NCI-H1417 (cell line): ENCODE results near the gene ABCC6.
"Not testable (repeated sequence)": the region's sequence is repeated elsewhere in the genome, so short reads cannot be mapped to it uniquely, and the experiment has no call there.

ENCODE experiments used
- DNase-seq, 3 experiments: peaks; one replicate each; lab custom pipeline; 2025; lab: John Stamatoyannopoulos, UW

The ABCC6 gene

DNA sequence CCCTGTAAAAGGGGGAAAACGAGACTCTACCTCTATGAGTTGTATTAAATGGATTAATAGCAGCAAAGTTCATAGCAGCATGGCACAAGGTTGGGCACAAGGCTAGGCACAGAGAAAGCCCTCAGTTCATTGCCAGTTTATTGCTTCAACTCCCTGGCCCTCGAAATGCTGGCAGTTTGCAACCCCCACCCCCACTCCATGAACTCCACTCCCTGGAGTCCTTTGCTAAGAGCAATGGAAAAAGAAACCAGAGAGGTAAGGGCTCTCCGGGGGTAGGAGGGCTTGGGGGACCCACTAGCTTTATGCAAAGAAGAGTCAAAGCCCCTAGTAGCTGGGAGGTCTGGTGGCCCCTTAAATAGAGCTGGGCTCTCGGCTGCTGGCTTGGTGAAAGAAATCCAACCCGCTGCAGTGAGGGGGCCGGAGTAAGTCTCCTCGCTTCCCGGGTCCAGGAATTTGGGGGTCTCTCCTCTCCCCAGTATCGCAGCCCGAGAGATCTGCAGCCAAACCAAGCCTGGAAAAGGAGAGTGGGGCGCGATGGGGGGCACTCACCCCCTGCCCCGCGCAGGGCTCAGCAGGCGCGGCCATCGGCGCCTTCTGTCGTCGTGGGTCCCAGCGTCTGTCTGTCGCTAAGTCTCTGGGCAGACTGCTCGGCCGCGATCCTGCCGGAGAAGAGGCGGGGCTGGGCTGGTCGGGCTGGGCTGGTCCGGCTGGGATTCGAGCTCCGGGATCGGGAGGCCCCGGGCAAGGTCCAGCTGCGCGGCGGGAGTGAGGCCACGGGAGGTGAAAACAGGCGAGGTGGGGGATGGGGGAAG is at the start of gene ABCC6:
TSS of gene ABCC6 (minus strand) at position 645 of the 812 bp plus-strand sequence. CDS start at position 585, 60 bp downstream.
- DNase-seq = not testable (repeated sequence)

DNA sequence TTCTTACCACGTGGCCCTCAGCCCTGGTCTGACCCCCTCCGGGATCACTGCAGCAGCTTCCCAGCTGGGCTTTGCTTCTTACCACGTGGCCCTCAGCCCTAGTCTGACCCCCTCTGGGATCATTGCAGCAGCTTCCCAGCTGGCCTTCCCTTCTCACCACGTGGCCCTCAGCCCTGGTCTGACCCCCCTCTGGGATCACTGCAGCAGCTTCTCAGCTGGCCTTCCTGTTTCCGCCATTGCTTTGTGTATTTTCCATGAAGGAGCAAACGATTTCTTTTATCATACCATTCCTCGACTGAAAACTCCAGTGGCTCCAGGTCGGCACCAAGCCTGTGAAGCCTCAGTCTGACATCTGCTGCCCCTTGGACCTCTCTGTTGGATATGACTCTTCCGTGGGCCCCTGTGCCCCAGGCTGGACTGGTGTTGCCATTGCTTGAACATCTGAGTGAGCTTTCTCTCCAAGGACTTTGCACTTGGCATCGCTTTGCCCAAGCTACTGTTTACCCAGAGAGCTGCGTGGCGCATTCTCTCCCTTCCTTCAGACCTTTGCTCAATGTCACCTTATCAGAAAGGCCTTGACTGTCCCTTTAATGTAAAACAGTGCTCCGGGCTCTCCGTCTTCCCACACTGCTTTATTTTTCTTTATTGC is 49.4 kb upstream of the ABCC6 start:
- not testable (repeated sequence) for DNase-seq

DNA sequence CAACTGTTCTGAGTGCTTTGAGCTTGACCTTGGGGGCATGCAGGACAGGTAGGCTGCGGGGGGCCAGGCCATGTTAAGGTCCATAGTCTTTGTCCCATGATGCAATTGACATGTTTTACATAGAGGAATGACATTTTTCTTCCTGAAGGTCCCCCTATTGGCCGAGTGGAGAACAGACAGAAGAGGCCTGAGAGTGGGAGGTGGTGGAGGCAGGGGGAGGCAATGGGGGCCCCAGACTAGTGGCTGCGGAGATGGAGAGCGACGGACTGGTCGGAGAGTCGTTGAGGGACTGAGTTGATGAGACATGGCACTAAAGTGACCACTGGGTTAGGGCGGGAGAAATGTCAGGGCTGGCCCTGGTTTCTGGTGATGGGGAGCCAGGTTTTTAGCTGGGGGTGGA is 48.4 kb upstream of the ABCC6 start:
- not testable (repeated sequence) for DNase-seq

DNA sequence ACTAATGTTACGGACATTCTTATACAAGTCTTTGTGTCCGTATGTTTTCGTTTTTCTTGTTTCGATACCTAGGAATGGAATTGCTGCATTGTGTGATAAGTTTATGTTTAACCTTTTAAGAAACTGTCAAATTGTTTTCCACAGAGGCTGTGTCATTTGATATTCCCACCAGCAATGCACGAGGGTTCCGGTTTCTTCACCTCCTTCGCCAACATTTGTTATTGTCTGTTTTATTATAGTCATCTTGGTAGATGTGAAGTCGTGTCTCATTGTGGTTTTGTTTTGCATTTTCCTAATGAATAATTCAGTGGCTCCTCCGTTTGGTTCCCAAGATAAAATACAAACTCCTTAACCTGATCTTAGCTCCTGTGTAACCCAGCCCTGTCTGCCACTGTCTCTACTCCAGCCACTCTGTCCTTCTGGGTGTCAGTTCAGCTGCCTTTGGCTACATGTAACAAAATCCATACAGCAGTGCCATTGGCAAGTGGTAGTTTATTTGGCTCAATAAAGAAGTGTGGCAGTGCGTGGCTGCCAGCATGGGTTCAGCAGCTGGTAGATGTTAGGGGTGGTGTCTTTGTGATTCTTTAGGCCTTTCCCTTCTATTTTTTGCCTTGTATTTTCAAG is 45.0 kb upstream of the ABCC6 start:
- not testable (repeated sequence) for DNase-seq

DNA sequence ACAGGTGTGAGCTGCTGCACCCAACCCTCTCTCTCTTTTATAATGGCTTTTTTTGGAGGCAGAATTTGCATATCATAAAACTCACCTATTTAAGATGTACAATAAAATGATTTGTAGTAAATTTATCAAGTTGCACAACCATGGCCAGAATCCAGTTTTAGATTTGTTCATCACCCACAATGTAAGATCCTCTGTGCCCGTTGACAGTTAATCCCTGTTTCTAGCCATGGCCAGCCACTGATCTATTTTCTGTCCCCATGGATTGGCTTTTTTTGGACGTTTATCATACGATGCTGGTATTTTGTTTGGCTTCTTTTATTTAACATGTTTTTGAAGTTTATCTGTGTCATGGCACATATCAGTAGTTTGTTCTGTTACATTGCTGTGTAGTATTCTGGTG is 44.4 kb upstream of the ABCC6 start:
- not testable (repeated sequence) for DNase-seq

DNA sequence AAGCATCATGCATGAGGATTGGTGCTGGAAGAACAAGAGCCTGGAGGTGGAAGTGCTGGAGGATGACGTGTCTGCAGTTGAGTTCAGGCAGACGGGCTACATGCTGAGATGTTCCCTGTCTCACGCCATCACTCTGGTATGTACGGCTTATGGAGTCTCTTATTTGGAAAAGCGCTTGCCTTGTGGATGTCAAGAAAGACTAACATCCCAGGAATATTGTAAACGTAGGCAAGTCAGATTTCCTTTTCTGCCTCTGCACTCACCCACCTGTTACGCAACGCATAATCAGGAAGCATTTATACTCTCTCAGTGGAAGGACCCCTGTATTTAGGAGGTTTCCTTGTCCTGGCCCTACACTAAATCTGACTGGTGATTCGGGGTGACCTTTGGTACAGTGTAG is 41.8 kb upstream of the ABCC6 start:
- not testable (repeated sequence) for DNase-seq

DNA sequence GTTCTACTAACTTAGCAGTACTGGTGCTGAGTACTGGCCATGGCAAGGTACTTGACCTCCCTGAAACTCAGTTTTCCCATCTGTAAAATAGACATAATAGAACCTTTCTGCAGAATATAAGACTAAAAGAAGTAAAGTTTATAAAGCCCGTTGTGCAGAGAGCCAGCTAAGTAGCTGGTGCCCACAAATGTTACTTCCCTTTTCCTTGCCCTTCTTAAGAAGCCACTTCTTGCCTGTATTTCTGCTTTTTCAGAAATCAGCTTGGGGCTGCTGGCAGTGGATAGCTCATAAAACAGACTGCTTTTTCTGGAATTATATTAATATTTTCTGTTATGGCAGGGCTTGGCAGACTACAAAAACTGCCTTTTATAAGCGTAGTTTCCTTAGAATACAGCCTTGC is 40.7 kb upstream of the ABCC6 start:
- not testable (repeated sequence) for DNase-seq

DNA sequence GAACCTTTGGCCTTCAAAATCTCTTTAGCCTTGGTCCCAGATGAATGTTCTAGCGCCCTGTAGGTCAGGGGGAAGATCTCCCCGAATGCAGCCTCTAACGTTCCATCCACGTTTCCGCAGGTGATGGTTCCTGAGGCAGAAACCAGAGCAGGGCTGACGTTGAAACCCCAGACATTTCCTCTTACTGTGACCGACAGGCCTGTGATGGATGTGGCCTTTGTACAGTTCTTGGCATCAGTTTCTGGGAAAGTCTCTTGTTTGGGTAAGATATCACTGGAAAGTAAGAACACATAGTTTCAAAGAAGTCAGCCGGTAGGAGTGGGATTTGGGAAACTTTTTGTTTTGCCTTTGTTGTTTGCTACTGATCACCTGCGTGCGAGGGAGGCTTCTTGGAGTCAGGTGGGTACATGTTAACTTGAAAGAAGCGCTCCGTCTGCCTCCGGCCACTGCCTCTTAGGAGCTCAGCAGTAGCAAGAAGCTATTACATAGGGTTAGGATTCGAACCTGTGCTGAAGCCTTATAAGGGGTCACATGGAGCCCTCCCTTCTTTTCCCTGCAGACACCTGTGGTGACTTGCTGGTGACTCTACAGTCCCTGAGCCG is 39.8 kb upstream of the ABCC6 start:
- not testable (repeated sequence) for DNase-seq

DNA sequence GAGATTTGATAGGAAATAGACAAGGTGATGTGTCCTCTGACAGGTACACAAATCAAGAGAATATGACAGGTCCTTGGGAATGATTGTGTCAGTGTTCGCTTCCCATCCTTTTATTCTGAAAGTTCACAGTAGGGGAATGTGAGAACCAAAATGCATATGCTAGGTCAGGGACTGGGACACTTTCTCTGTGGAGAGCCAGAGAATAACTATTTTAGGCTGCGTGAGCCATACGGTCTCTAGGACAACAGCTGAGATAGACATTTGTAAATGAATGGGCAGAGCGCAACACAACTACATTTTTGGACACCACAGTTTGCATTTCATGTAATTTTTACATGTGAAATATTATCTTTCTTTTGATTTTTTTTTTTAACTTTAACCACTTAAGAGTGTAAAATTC is 36.7 kb upstream of the ABCC6 start:
- DNase-seq = not testable (repeated sequence)

DNA sequence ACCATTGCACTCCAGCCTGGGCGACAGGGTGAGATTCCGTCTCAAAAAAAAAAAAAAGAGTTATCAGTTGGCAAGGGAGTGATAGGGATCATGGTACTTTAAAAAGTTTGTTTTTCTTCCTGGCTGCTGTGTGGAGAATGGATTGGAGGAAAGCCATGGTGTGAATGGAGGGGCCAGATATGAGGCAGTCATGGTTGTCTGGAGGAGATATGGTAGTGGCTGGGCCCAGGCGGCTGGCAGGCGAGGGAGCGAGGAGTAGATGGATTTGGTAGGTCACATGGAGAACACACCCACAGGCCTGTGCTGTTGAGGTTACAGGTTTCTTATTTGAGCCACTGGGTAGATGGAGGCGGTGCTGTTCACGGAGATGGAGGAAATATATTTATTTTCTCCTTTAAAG is 35.5 kb upstream of the ABCC6 start:
- DNase-seq = not testable (repeated sequence)

DNA sequence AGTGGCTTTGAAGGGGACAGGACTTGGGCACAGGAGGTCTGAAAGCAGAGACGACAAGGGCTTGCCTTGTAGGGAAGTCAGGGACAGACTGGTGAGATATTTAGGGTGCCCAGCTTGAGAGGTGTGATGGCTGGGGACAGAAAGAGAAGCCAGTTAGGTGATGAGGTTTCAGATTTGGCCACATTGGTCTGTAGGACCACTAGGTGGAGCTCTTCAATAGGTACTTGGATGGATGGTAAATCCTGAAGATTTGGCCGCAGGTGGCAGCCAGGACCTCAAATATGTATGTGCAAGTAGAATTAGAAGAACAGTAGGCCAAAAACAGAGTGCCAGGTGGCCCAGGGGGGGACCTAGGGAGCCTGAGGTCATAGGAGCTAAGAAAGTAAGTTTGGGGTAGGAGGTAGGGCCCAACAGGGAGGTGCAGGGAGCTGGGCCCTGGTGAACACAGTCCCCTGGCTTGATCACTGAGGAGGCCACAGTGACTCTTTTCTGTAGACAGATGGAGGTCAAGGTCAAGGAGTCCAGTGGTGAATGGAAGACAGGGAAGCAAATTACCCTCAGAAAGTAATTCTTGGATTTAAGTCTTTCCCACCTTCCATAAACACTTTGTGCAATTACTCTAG is 34.1 kb upstream of the ABCC6 start:
- not testable (repeated sequence) for DNase-seq

DNA sequence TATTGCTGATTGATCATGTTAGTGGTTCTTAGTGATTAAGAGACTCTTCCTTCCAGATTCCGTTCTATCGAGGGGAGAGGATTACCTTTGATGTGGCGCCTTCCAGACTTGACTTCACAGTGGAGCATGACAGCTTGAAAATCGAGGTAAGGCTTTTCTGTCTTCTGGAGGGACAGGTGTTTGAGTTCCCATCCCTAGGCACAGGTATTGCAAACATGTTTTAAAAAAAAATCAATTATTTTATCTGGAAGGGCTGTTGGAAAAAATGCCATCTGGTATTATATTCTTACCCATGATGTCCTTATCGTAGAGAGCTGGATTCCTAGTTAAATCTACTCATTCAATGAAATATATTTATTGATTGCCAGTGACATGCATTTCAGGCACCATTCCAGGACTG is 29.1 kb upstream of the ABCC6 start:
- DNase-seq = not testable (repeated sequence)

DNA sequence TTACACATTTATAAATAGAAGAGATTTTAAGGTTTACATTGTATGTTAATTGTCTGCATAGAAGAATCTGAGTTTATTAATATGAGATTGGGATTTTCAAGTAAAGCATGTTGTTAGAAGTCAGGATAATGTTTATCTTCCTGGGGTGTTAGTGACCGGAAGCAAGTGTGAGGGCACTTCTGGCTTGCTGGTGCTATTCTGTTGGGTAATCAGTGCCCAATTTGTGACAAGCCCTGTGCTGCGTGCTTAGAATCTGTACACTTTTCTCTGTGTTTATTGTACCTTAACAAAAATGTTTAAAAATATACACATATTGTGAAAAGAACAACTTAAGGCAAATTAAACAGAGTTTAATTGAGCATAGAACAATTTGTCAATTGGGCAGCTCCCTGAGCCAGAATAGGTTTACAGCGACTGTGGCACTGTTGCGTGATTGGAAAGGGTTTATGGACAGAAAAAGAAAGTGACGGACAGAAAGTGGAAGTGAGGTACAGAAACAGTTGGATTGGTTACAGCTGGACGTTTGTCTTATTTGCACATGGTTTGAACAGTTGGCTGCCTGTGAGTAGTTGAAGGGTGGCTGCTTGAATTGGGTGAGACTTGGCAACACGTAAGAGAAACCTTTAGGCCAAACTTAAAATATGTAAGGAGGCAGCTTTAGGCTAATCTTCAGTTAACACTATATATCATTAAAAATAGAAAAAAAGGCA is 26.5 kb upstream of the ABCC6 start:
- DNase-seq = not testable (repeated sequence)

DNA sequence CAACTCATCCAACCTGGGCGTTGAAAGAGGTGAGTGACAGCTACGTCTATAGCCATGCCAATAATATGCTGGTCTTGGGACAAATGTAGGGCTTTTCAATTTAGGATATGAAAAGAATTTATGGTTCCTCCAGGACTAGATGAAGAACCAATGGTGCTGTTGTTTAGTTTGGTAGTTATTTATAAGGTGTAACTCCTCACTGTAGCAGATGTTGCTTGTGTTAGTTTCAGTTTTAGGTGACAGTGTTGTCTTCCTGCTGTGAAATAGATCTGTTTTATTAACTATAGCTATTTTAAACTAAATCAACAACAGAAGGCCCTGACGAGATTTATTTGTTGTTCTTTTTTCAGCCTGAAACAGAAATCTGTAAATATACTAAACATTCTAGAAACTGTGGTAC is 24.1 kb upstream of the ABCC6 start:
- DNase-seq = not testable (repeated sequence)

DNA sequence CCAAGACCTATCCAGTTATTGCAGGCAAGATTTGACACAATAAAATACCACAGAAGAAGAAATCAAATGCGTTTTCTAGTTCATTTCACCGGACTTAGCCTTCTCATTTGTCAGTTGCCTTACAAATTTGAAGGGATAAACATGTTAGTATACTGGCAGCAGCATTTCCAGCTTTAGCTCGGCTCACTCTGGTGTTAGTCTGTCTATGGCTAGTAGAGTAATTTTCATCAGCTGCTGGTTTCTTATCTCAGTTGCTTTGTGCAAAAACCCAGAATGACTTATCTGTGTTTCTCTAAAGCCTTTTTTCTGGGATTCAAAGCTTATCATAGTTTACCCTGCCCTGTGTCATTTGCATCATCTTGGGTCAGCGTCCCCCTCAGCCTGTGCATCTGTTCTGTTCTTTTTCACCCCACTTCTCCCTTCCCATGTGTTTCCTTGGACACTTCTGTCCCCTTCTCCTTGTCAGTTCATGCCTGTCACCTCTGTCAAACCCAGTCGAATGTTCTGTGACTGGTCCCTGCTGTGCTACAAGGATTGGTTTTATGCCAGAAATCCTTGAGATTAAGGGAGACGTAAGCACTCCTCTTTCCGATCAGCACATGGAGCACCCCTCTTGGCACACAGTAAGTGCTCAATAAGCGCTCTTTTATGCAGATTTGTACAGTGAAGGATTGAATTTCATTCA is 23.4 kb upstream of the ABCC6 start:
- DNase-seq = not testable (repeated sequence)

DNA sequence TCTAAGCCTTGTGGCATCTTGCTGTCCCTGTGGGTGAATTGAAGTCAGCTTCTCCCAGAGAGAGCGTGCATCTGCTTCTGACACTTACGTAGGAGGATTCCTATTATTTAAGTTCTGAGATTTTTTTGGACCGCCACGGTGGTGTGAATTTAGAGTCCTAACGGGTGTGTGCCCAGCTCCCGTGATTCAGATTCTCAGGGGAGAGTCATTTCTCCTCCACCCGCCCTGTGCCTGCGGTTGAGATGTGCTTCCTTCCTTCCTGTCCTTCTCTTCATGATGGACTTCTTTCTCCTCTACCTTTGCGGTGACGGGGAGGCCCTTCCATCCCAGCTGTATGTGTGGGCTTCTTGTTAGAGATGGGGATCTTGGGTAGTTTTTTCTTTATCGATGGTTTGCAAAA is 20.6 kb upstream of the ABCC6 start:
- DNase-seq = not testable (repeated sequence)

DNA sequence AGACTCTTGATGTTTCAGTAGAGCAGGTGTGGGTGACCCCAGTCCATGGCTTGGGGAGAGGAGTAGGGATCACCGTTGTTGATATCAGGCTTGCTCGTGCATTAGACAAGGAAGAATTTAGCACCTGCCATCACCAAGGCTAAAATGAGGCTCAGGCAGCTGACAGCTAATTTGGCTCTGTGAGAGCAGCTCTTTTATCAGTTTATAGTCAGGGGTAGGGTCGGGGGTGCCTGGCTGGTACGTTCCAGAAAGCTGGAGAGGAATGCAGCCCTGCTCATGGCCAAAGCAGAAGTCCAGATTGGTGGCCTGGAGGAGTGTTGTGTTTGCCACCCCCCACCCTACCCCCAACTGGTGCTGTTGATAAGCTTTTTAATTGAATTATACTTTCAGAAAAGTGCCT is 17.4 kb upstream of the ABCC6 start:
- not testable (repeated sequence) for DNase-seq

DNA sequence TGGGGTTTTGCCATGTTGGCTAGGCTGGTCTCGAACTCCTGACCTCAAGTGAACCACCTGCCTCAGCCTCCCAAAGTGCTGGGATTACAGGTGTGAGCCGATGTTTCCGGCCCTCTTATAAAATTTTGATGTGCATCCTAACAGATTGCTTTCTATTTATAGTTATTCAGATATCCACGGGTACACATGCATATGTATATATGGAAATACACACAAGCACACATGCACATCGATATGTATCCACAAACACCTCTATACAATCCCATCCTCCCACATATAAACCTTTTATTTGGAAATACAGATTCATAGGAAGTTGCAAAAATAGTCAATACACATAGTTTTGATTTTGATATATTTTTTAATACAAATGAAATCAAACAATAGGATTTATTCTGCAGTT is 14.4 kb upstream of the ABCC6 start:
- not testable (repeated sequence) for DNase-seq

DNA sequence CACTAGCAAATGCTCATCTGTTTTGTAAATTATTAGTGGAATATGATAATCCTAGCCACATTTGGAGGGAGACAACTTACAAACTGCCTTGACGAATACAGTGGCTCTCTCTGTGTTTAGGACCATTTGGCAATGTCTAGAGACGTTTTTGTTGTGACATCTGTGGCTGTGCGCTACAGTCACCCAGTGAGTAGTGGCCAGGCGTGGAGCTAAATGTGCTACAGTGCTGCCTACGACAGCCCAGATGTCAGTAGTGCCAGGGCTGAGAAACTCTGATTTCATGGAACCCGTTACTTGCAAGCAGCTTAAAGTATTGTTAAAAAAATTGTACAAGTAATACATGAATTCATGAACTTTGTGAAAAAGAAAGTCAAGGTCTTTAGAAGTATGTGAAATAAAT is 13.8 kb upstream of the ABCC6 start:
- not testable (repeated sequence) for DNase-seq

DNA sequence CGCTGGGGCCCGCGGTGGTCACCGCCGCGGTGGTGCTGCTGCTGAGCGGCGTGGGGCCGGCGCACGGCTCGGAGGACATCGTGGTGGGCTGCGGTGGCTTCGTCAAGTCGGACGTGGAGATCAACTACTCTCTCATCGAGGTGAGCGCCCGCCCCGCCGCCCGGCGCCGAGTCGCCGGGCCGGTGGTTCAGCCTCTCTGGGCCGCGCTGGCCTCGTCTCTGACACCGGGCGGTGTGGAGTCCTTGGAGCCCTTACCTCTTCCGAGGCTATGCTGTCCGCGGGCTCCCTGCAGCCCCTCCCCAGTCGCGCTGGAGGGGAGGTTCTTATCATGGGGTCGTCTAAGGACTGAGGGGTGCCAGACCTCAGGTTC is 9.4 kb upstream of the ABCC6 start:
- DNase-seq = not testable (repeated sequence)
